SW480 (cell line): ENCODE results near the gene PMIS2.

ENCODE experiments used
- DNase-seq: peaks from one replicate; pipeline ENCODE4 v3.0.0-alpha.2; 2016; ENCODE audit warnings: low spot score

The PMIS2 gene

DNA sequence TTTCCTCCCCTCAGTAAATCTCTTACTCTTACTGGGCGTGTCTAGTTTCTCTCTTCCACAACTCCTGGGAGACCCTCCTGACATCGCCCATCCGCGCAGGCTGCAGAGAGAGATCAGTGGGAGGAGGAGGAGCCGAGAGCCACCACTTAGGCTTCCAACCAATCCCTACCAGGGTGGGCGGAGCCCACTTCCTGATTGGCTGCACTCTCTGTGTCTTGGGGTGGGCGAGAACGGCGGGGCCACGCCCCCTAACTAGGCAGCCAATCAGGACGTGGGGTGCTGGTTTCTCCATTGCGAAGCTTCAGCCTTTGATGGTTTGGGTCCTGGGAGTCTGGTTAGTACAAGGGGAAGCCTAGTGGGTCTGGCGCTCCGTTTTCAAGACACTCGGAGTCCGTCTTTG is at the start of gene PMIS2:
PMIS2 (plus strand) TSS at position 326 of the 400 bp plus-strand sequence. CDS start 87 bp downstream, outside the sequence.
- DNase-seq, result no peak

DNA sequence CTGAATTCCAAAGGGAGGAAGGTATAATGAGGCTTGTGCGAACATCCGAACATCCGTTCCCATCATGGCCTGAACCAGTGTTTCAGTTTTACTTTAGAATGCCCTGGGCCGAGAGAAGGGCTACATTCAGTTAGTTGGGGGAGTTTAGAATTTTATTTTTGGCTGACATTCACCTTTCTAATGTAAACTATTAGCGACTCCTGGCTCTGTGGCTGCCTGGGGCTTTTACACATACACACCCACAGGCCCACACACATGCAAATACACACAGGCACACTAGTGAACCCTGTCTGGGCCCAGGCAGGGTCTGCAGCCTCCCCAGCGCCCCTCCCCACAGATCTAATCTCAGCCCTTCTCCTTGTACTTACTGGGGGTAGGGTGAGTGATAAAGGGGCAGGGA is 46.7 kb upstream of the PMIS2 start:
- DNase-seq, result no peak

DNA sequence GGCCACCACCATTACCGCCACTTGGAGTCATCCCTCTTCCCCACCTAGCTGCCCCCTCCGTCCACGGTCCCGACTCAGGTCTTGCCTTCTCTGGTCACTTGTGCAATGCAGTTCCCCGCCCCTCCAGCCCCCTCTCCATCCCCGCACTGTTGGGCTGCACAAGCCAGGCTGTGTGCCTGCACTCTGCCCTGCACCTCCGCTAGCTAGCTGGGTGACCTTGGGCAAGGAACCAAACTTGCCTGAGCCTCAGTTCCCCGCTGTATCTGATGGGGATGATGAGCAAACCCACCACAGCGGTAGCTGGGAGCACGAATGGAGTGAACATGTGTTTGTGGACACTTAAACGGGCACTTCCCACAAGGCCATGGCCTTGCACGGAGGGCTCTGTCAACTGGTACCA is 46.1 kb upstream of the PMIS2 start:
- DNase-seq, result no peak

DNA sequence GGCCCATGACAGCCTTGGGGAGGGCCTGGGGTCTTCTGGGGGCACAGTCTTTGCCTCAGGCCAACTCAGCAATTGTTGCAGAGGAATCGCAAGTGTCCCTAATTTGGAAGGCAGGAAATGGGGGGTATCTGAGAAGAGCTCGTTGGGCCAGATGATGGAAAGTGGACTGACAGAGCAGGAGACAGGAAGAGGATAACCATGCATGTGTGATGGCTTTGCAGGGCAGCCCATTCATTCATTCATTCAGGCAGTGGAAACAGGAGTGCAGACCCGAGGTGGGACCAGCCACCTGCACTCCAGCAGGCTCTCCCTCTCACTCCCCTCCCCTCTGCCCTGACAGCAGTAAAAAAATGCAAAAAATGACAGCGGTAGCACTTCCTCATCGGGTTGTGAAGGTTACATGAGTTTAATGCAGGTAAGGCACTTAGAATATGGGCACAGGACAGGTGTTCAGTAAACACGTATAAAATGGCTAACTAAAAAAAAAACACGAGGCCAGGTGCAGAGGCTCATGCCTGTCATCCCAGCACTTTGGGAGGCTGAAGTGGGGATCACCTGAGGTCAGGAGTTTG is 45.5 kb upstream of the PMIS2 start:
- no peak for DNase-seq

DNA sequence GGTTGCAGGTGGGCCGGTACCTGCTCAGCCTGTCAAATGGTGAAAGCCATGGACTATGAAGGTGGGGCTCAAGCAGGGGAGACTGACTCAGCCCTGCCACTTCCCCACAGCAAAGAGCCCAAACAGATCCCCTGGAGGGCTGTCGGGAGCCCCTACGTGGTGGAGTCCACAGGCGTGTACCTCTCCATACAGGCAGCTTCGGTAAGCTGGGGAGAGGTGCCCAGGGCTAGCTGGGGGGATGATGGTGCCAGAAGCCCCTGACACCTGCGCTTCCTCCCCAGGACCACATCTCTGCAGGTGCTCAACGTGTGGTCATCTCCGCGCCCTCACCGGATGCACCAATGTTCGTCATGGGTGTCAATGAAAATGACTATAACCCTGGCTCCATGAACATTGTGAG is 43.8 kb upstream of the PMIS2 start:
- no peak for DNase-seq

DNA sequence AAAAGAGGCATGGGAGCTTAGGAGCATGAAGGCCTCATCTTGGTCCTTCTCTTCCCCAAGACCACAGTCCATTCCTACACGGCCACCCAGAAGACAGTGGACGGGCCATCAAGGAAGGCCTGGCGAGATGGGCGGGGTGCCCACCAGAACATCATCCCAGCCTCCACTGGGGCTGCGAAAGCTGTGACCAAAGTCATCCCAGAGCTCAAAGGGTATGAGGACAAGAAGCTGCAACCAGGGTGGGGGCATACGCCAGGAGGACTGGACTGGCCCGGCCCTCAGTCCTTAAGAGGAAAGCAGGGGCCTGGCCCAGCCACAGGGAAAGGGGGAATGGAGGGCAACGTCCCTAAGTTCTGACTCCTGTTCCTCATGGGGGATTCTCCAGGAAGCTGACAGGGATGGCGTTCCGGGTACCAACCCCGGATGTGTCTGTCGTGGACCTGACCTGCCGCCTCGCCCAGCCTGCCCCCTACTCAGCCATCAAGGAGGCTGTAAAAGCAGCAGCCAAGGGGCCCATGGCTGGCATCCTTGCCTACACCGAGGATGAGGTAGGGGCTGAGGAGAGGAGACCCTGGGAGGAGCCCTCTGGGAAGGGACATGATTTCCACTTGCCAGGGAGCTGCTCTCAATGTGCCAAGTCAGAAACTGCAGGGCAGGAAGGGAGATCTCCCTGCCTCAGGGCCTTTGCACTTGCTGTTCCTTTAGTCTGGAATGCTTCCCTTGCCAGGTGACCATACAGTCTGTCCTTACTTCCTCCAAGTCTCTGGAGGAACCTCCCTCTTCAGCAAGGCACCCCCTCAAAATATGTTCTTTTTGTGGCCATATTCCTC is 42.5 kb upstream of the PMIS2 start:
- no peak for DNase-seq

DNA sequence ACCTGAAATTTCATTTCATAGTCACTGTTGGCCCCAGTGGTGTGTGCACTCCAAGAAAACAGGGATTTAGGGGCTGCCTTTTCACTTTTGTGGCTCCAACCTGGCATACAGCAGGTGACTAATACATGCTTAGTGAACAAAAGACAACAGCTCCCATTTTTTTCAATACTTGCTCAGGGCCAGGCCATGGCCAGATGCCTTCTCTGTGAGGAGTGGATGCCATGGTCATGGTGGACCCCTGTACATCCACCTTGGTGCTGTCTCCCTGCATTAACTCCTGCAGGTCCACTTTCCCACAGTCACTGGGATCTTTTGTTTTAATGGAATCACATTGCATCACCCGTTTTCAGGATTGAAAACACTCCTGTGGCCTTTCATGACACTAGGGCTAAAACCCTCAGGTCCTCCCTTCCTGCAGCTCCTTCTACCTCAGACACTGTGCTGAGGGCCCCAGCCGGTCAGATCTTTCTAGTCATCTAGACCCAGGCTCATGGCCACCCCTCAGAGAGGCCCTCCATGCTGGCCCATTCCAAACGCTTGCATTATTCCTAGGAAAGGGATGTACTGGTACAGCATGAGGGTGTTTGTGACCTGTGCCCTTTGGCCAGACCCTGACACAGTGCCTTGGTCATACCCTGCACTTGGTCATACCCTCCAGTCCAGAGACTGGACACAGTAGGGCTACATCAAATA is 41.7 kb upstream of the PMIS2 start:
- no peak for DNase-seq

DNA sequence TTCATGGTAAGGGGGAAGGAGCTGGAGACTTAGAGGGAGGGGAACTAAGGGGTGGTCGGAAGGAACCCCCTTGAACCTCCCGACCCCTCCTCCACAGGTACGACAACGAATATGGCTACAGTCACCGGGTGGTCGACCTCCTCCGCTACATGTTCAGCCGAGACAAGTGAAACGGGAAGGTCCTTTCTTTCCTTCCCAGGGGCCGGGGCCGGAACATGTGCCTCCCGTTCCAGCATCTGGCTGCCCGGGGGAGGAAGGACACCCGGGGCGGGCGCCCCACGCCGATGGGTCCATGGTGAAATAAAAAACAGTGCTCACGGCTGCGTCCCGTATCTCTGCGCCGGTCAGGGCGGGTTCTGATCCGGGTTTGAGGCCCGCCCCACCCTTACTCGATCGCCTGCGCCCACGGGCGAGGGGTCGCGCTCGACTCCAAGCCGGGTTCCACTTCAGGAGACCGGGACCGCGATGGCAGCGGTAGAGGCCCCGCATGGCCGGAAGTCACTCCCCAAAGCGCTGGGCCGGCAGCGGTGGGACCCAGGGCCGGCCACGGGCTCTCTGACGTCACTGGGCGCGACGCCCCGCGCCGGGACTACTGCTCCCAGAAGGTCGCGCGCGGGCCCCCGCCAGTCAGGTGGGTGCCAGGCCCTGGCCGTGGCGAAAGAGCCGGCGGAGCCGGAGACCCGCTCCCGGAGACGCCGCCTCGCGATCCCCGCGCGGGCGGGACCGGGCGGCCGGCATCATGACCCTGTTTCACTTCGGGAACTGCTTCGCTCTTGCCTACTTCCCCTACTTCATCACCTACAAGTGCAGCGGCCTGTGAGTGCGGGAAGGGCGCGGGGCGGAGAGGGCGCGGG is 40.7 kb upstream of the PMIS2 start, which contains the start of gene TMEM147:
TMEM147 (plus strand) TSS at position 626 of the 854 bp plus-strand sequence; CDS start at position 740, 114 bp downstream.
- peak; percentile 92 for DNase-seq

DNA sequence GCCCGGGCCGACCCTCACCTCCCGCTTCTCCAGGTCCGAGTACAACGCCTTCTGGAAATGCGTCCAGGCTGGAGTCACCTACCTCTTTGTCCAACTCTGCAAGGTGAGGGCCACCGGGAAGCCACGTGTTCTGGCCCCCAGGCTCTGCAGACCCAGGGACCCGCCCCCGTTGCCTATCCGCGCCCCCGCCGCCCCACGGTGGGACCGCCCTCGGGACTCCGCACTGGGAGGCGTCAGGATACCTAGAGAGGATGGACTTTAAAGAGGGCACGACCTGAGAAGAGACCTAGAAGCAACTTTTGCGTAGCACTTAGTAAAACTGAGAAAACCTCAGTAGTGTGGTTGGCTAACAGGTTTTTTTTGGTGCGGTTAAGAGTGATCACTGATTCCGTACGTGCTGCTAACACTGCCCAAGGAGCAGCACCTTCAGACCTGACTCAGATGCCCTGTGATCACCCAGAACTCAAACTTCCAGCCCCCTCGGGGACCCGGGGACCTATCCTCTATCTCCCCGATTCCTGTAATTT is 40.1 kb upstream of the PMIS2 start:
- DNase-seq, result peak; percentile 33

DNA sequence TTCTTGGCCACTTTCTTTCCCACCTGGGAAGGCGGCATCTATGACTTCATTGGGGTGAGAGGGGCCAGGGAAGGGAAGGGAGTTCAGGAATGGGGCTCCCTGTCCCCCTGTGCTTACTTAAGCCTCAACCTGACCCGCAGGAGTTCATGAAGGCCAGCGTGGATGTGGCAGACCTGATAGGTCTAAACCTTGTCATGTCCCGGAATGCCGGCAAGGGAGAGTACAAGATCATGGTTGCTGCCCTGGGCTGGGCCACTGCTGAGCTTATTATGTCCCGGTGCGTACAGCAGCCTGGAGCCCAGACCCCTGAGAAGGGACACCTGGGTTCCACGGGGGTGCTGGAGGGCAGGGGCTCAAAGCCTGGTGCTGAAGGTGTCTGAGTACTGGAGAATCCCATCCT is 39.4 kb upstream of the PMIS2 start:
- no peak for DNase-seq

DNA sequence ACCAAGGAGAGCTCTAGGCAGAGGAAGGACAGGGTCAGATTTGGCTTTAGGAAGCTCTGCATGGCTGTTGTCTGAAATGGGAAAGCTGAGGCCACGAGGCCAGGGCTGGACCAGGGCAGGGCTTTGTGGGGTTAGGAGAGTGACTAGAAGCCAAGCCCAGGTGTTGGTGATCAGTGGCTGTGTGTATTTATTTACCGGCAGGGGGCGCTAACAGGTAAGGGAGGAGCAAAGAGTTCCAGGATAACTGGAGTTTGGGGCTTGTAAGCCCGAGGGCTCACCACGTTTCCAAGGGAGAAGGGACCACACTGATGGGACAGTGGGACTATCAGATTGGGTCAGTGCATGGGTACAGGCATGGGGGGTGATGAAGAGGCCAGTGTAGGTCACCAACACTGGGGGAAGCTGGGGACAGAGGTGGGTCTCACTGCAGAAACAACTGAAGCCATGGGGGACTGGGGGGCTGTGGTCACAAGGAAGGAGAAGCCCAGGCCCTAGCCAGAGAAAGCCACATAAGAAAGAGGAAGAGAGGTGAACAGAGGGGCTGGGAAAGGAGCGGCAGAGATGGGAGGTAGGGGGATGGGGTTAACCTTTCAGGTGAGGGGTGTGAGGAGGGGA is 36.7 kb upstream of the PMIS2 start:
- peak; percentile 85 for DNase-seq

DNA sequence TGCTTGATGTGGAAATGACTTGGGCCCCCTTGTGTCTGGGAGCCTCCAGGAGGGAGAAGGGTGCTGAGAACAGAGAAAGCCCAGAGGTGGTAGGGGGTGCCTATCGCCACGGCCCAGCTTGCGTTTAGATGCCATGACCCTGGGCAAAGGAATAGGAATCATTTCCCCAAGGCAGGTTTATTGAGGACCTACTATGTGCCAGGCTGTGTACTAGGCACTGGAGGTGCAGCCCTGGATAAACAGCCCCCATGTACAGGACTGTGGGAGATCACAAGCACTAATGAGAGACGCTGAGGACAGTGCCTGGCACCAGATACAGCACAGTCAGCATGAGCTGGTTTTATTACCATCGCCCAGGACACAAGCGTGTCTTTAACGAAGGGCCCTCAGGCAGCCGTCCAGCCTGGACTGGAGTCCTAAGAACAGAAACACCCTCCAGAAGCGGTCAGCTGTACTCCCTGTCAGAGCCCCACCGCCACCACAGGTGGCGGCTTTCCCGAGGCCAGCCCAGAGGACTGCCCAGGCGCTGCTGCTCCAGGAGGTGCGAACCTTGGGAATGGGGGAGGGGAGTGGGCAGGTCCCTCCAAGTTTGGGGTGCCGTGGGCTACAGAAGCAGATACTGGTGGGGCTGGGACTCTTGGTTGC is 36.0 kb upstream of the PMIS2 start:
- no peak for DNase-seq

DNA sequence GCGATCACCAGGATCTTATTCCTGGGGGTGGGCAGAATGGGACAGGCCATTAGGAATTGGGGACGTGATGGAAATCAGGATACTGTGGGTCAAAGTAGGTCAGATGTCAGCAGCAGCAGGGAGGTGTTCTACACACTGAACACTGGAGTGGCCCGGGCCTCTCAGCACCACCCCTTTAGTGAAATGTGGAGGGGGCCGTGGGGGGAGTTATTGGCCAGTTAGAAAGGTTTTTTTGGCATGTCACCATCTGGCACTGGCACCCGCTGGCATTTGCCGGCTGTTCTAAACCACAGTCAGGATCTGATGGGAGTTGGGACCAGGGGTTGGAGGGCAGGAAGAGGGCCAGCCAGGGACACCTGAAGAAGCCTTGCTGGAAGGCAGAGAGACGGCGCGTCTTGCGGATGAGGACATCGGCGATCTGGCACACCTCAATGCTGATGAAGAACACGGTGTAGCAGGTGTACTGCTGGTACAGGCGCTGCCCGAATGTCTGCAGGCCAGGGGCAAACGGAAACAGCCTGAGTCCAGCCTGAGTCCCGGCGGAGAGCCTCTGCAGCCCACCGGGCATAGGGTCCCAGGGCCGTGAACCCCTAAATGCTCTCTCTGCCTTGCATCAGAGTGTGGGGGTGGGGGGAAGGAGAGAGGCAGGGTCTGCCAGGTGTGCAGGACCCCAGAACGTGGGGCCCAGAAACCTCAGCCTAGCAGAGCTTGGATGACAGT is 34.7 kb upstream of the PMIS2 start:
- no peak for DNase-seq

DNA sequence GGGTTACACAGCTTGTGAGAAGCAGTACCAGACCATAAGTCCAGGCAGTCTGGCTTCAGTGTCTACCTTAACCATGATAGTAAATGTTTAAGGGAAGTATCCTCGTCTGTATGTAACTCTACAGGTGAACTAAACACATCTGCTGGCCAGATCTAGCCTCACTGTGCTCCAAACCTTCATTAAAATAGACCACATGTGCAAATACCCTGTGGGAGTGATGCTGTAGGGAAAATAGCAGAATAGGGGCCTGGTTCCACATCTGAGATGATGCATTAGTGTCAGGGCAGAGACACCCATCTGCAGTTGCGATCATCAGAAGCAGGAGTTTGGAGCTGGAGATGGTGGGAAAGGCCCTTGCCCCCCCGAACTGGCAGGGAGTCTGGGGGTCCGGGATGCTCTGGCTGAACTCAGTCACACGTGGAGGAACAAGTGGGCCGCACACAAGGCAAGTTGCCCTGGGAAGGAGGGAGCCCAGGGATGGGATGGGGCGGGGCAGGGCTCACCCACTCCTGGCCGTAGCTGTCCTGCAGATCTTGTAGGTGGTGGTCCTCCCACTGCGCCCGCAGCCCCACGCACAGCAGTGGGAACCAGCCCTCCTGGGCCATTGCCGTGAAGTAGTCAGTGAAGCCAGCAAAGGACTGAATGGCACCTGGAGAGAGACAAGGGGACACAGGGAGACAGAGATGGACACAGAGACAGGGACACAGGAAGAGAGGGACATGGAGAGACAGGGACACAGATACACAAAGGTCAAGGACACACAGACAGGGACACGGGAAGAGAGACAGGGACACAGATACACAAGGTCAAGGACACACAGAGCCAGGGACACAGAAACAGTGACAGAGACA is 33.2 kb upstream of the PMIS2 start:
- no peak for DNase-seq

DNA sequence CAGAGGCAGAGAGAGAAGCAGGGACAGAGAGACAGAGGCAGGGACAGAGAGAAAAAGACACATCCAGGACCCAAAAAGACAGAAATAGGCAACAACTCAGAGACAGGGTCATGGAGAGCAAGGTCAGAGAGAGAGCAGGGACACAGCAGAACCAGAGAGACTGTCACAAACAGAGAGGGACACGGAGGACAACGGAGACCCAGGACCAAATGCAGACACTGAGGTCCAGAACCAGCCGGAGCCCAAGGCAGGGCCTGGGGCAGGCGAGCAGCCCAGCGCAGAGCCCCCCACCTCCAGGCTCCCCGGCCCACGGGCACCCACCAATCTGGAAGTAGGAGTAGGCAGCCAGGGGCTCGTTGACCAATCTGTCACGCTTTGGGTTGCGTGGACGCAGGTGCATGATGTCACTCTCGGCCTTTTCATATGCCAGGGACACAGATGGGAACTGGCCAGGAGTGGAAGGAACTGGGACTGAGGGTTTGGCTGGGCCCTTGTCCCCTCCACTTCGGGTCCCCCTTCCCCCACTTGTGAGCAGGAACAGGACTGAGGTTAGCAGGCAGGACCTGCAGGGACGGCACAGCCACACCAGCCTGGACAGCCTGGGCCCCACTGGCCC is 32.5 kb upstream of the PMIS2 start:
- DNase-seq, result no peak

DNA sequence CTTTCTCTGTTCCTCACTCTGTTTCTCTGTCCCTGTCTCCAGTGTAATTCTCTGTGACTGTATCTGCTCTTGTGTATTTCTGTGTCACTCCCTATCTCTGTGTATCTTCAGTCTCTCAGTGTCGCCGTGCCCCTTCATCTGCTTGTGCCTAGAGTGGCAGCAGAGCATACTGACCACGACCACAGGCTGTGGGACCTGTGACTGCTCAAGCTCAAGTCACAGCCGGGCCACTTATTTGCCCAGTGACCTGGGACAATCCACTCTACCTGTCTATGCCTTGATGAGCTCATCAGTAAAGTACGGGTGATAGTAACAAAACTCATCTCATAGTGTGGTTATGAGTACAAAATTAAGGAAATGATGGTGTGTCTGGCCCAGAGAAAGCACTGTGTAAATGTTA is 31.9 kb upstream of the PMIS2 start:
- no peak for DNase-seq

DNA sequence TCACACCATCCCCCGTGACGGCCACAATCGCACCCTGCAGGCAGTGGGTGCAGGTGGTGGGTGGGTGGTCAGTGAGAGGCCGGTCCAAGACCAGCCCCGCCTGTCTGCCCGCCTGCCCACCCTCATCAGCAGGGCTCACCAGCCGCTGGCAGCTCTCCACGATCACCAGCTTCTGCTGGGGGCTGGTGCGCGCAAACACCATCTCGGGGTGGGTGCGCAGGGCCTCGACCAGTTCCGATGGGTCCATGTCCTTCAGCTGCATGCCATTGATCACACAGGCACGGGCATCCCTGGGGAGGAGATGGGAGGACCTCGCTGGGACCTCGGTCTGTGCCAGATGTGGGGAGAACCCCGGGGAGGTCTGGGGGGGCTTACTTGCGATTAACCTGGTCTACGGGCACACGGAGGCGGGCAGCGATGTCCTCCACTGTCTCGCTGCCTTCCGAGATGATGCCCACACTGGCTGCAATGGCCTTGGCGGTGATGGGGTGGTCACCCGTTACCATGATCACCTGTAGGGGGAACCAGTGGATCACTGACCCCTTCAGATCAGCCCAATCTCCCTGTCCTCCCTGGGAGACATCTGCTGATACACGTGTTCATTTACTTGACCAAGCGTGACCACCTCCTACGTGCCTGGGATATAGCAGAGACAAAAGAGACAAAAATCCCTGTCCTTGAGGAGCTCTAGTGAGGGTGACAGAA is 30.5 kb upstream of the PMIS2 start:
- peak; percentile 79 for DNase-seq

DNA sequence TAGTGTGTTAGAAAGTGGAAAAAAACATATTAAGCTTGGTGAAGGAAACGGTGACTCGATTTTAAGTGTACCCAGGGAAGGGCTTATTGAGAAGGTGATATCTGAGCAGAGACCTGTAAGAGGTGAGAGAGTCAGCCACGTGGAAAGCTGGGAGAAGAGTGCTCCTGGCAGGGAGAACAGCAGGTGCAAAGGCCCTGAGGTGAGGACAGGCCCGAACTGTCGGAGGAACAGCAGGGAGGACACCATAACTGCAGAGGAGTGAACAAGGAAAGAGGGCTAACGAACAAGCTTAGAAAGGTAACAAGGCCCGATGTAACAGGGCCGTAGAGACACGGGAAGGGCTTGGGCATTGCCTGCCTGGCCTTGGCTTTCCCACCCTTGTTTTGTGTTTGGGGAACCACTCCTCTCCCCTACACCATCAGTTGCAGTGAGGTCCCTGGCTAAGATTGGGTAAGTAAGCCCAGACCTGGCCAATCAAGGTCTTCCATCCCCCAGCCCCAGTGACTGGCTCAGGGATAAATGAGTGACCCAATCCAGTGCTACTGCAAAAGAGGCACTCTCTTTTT is 29.9 kb upstream of the PMIS2 start:
- DNase-seq, result no peak
